NCI-H1694 (cell line): Measurements from ENCODE around the gene SHD.
"Not testable (repeated sequence)": the region's sequence is repeated elsewhere in the genome, so short reads cannot be mapped to it uniquely, and the experiment has no call there.

ENCODE experiments used
- DNase-seq: peaks from one replicate; lab custom pipeline; 2025; lab: John Stamatoyannopoulos, UW

Gene SHD

GRCh38 chr19:4267101-4267900 lies 11.8 kb upstream of the SHD start:
- DNase-seq, result peak; percentile 32

DNA sequence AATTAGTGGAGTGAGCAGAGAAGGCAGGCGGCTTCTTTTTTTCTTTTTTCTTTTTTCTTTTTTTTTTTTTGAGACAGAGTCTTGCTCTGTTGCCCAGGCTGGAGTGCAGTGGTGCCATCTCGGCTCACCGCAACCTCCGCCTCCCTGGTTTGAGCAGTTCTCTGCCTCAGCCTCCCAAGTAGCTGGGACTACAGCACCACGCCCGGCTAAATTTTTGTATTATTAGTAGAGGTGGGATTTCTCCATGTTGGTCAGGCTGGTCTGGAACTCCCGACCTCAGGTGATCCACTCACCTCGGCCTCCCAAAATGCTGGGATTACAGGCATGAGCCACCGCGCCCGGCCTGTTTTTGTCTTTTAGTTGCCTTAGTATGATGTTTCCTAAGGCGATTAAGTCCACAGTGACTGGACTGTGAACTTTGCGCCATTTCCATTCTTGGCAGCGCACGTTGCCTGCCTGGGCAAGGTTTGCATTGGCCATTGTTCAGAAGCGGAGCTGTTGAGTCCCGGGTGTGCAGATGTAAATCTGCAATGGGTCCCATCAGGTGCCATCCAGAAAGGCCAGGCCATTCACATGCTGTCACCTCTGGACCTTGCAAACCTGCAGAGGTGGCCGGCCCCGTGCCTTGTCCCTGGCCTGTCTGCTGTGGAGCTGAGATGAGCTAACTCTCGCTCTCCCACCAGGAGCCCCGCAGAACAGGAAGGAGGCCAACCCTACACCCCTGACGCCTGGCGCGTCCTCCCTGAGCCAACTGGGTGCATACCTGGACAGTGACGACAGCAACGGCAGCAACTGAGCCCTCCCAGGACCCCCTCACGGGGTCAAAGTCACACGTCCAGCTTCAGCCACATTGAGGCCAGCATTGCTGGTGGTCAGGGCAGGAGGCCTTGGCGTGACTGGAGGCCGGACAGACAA lies 10.9 kb upstream of the SHD start:
- DNase-seq, result no peak

GRCh38 chr19:4268816-4269430 lies 10.1 kb upstream of the SHD start:
- DNase-seq, result no peak

- no peak for DNase-seq
Observed at GRCh38 chr19:4272894-4273293, 6.2 kb upstream of the SHD start.

- DNase-seq, result not testable (repeated sequence)
Observed at GRCh38 chr19:4274321-4274686, 4.8 kb upstream of the SHD start.

DNA sequence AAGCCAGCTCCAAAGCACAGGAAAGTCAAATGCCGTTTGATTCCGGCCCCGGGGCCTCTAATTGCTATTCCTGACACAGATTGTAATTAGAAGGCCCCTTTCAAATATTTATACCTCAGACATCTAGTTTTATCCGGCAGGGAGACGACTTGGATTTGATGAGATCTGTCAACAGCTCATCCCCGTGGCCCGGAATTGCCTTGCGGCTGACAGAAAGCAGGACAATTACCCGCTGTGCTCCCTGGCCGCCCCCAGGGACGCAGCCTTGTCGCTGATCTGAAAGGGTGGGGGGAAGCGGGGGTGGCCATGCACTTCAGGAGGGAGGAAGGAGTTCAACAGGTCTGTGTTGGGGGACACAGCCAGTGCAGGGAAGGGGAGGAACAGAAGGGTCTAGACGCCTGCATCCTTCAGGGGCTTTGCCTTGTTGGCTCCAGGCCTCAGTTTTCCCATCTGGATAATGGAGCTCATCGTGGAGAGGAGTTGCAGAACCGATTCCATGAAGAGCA lies 1.8 kb upstream of the SHD start:
- no peak for DNase-seq

DNA sequence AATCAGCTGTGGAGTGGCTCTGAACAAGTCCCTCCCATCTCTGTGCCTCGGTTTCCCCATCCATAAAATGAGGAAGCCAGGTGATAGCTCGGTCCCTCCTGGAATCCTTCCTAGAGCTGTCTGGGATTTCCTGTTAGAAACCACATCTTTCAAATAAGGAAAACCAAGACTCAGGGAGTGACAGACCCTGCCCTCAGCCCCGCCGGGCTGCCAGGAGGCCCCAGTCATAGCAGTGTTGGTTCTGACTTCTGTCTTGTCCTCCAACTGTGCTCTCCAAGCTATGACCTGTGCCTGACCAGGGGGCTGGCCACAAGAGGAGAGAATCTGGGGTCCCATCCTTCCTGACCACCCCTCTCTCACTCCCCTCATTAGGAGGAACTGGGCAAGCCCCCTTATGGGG lies 1.1 kb upstream of the SHD start:
- DNase-seq, result no peak

DNA sequence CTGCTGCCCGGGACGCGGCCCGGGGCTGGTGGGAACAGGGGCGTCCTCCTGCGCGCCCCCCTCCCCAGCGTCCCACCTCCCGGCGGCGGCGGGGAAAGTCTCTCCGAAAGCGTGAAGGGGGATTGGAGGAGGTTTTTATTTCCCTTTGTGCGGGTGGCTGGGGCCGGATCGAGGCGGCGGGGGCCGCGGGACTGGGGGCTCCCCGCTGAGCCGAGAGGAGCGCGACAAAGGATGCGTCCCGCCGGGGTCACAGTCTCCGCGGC lies 132 bp downstream of the SHD start:
- DNase-seq, result no peak

DNA sequence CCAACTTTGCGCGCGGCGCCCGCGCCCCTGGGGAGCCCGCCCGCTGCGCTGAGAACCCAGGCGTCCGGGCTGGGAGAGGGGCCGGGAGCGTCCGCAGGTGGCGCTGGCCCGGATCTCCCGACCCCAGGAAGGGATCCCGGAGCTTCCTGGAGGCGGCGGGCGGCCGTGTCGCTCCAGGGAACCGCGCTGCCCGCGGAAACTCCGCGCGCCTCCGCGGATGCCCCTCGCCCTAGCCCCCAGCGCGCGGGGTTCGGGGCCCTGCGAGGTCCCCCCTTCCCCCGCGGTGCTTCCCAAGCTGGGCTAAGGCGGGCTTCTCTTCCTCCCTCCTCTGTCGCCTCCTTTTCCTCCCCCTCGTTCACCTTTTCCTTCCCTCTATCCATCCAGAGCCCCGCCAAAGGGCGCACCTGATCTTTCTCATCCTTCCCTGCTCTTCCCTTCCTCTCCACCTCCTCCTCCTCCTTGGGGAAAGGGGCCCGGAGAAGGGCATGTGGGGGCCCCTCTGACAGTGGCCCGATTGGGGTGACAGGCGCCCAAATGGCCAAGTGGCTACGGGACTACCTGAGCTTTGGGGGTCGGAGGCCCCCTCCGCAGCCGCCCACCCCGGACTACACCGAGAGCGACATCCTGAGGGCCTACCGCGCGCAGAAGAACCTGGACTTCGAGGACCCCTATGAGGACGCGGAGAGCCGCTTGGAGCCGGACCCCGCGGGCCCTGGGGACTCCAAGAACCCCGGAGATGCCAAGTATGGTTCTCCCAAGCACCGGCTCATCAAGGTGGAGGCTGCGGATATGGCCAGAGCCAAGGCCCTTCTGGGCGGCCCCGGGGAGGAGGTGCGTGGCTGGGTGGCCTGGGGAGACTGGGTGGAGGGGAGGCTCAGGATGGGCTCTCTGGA lies 710 bp downstream of the SHD start:
- no peak for DNase-seq

- DNase-seq, result no peak
Observed at GRCh38 chr19:4284176-4284958, 5.3 kb downstream of the SHD start.

DNA sequence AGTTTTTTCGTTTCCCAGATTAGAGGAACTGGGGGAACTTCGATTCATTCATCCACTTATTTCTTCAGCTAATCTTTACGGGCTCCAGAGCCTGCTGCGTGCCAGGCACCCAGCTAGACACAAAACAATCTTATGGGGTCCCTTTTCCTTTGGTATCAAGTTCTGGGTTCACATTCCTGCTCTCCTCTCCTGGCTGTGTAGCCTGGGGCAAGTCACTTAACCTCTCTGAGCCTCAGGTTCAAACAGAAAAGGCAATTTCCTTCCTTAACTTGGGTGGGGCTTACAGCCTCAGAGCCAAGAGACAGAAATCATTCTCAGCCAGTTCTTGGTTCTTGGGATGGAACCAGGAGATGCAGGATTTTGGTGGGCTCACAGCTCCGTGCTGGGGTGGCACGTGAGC lies 5.9 kb downstream of the SHD start:
- DNase-seq, result no peak

- DNase-seq, result not testable (repeated sequence)
Observed at GRCh38 chr19:4286141-4286540, 7.1 kb downstream of the SHD start.

- DNase-seq, result no peak
Observed at GRCh38 chr19:4288091-4288777, 9.2 kb downstream of the SHD start.

DNA sequence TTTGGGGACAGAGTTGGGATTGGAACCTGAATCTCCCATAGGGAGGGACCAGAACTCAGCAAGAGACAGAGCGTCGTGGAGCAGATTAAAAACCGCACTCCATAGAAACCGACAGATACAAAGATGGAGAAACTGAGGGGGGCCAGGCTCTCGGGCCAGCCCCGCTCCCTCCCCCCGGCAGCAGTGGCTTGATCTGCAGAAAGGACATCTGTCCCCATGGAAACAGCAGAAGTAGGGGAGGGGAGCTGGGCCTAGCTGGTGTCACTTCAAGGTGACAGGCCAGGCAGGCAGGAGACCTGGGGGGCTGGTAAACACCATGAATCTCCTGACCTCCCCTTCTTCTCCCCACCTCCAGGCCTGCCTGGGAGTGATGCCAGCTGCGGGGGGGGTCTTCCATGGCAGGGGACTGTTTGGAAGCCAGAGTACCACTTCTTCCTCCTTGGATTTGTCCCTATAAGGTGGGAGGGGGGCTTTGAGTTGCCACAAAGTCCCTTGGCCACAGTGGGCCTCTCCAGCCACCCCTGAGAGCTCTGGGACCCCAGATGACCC lies 12.2 kb downstream of the SHD start:
- DNase-seq, result no peak

DNA sequence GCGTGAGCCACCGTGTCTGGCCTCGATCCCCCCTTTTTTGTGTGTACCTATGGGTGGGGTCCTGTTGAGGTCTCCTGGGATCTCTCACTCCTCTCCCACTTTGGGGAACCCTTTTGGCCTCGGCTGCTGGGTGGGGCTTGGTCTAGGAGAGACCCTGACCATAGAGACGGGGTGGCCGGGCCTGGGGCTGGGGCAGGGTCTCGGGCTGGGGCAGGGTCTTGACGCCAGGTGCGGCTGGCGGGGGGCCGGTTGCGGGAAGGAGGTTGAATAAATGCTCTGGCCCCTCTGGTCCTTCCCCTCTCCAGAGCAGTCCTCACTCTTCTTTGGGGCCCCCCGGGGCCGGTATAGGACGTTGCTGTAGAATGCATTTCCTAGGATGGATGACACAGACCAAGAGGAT lies 13.4 kb downstream of the SHD start:
- DNase-seq, result no peak

DNA sequence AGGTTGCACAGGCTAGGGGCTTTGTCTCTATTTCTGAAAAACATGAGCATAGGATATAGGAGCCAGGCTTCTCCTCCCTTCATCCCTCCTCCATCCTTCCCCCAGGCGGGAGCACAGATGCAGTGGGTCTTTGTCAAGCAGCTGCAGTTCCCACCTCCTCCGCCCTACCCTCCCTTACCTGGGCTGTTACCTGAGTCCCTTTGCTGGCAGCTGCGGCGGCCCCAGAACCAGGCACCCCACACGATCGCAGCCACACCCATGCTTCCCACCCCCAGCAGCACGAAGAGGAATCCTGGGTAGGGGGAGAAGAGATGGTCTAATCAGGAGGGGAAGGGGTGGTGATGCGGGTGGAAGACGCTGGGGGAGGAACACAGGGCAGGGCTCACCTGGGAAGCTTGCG lies 15.3 kb downstream of the SHD start:
- DNase-seq, result no peak

- peak; percentile 95 for DNase-seq
Observed at GRCh38 chr19:4295972-4296771, 17.1 kb downstream of the SHD start.

DNA sequence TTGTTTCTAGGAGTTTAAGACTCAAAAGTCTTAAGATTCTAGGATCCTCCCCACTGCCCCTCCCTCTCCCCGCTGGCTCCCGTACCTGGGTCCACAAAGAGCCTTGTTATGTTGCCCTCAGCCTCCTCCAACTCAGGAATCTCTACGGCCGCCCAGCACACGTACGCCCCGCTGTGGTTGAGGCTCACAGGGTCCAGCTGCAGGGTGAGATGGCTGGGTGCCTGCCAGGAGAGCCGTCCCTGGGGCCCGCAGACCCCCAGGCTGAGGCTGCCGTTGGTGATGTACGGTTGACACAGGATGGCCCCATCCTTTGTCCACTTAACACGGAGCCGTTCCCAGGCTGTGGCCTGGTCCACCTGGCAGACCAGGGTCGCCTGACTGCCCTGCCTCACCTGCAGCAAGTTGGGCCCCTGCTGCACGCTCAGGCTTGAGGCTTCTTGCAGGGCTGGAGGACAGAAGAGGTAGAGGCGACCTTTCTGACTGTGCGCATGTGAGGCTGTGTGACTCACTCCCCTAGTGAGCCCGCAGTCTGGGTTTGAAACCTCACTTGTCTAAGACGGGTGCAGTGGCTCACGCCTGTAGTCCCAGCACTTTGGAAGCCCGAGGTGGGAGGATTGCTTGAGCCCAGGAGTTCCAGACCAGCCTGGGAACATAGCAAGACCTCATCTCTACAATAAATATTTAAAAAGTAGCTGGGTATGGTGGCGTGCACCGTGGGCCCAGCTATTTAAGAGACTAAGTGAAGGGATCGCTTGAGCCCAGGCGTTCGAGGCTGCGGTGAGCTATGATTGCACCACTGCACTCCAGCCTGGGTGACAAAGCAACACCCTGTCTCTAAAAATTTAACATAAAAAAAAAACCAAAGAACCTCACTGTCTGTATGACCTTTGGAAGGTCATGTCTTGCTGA lies 19.1 kb downstream of the SHD start:
- no peak for DNase-seq
